Stimulated activated CD4-positive, alpha-beta T cell treated with anti-CD3 and anti-CD28 coated beads, Interleukin-12 subunit alpha, Interleukin-12 subunit beta, amount 100 ng/mL, for 48 hours (primary cell): ENCODE data around the gene XPNPEP3.
"Not testable (repeated sequence)": the region's sequence is repeated elsewhere in the genome, so short reads cannot be mapped to it uniquely, and the experiment has no call there.

Experiments
- DNase-seq, 3 donors: peaks; one replicate each; pipeline ENCODE4 v3.0.0-alpha.2; 2020; ENCODE audit warnings: low read depth in 2 of 3, low spot score in 1 of 3

The XPNPEP3 gene

DNA sequence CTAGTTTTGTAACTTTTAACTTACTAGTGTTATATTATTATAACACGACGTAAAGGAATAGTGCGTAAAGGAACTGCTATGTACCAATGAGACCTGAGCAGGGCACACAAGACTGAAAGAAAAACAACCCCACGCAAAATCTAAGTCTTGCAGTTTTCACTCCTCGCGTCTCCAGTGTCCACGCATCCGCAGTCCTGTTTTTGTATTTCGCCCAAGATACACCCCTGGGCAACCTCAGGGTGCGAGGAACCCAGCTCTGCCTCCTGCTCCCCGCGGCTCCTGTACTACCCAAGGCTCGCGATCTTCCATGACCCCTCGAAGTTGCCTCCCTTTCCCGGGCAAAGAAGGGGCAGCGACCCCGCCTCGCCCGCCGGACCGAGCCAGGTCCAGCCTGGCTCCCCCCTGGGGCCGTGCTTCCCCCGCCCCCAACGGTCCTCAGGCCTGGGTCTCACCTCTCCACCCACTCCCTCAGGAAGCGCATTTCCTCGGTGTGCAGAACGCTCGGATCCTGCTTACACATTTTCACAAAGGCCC lies 902 bp upstream of the XPNPEP3 start:
- DNase-seq = peak in 2 of 3 donors; percentile 16 to 20

DNA sequence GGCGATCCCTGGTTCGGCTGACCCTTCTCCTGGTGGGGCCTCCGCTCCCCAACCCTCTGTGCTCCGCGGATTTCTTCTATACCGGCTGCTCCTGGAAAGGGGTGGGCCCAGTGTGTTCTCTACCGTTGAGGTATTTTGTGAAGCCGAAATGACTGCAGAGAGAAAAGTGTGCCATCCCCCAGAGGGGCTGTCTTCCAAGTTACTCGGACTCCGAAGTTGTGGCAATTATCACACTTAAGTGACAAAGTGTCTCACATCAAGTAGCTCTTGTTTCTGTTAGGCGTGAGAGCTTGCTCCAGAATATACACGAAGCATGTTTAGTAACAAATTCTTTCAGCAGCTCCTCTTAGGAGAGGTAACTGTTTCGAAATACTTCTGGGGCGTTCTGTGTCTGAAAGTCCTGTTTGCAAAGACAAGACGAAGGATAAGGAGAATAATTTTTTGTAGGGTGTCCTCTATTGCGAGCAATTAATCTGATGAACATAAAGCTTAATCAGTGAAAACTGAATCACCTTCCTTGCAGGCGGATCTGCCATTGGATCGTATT lies 434 bp downstream of the XPNPEP3 start:
- no peak for DNase-seq

DNA sequence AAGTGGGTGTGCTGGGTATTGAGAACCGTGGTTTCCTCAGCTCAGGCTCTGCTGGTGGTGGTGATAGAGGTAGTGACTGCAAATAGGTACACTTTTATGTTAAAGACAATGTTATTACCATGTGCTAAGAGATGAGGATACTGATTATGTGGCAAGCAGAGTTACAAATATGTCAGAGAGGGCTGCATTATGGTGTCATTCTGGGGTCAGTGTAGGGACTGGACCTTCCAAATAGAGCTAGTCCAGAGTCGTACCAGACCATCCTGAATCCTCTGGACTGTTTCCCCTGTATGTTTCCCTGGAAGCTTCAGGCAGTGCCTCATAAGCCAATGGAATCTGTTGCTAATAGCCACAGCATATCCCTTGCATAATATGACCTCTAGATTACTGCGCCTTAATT lies 5.1 kb downstream of the XPNPEP3 start, which contains the start of gene DNAJB7:
Gene DNAJB7, minus strand, starts transcription at position 101 of the 400 bp plus-strand sequence. CDS start 119 bp downstream, outside the sequence.
- no peak for DNase-seq

DNA sequence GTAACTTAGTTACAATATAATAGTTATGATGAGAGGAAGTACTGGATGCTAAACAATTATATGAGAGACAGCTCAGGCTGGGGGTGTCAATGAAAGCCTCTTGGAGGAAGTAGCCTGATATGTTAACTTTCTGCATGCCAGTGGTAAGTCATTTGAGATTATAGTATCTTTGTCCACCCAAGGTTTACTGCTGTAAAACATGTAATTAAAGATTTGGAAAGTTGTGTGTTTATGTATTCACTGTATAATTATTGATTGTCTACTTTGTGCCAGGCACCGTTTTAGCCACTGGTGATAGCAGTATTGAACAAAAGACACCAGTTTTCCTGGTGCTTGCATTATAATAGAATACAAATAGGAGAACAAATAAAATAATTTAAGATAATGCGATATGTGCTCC lies 5.6 kb downstream of the XPNPEP3 start:
- no peak for DNase-seq

DNA sequence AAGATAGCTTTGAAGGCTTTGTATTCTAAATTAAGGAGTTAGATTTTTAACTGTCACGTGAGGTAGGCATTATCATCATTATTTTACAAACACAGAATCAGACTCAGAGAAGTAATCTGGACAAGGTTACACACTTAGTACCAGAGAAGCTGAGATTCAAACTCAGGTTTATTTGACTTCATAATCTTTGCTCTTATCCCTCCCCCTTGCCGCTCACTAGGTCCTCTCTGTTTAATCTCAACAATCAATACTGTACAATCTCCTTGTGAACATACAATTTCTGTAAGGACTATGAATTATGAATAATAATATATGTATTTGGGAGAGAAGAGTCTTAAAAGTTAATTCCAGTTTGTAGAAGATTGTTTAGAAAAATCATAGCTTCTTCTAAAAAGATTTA lies 10.2 kb downstream of the XPNPEP3 start:
- DNase-seq = no peak

DNA sequence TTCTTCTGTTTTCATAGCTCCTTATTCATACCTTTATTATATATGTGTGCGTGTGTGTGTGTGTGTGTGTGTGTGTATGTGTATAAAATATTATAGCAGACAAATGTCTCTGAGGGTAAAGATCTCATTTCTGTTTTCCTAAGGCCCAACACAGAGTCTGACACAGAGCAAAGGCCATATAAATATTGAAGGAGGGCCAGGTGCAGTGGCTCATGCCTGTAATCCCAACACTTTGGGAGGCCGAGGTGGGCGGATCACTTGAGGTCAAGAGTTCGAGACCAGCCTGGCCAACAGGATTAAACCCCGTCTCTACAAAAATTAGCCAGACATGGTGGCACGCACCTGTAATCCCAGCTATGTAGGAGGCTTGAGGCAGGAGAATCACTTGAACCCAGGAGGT lies 11.4 kb downstream of the XPNPEP3 start:
- not testable (repeated sequence) for DNase-seq

DNA sequence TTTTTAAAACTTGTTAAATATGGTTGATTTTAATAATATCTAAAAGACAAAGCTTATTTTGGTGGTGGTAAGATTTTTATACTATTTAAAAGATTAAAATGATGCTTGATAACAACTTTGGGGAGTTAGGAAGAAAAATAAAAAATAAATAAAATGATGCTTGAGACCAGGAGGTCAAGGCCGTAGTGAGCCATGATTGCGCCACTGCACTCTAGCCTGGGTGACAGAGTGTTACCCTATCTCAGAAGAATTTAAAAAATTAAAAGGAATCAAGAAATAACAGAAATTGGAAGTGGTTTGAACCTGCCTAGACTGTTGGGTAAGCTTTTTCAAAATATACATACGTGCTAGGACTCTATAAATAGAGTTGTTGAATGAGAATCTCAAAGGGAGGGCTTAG lies 17.1 kb downstream of the XPNPEP3 start:
- DNase-seq = no peak

DNA sequence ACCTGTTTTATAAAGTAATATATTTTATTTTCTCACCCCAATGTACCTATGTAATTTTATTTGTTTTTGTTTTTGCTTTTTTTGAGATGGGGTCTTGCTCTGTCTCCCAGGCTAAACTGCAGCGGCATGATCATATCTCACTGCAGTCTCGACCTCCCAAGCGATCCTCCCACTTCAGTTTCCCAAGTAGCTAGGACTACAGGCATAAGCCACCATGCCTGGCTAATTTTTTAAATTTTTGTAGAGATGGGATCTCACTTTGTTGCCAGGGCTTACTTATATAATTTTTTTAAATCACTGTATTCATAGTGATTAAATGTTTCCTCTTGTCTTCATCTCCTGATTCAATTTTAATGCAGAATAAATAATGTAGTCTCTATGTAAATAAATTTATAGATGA lies 18.2 kb downstream of the XPNPEP3 start:
- DNase-seq = no peak

DNA sequence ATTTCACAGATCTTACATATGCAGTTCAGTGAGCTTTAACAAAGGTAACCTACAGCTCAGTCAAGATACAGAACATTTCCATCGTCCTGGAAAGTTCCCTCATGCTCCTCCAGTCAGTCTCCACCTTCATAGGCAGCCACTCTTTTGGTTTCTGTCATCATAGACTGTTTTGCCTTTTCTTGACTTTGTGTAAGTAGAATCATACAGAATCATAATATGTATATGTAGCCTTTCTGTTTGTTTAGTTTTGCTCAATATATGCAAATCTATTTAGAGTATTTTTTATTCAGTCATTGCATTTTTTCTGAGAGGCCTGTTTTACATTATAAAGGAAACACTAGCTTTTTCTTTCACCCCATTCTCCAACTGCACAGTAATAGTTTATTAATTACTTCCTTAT lies 20.0 kb downstream of the XPNPEP3 start:
- DNase-seq = no peak

DNA sequence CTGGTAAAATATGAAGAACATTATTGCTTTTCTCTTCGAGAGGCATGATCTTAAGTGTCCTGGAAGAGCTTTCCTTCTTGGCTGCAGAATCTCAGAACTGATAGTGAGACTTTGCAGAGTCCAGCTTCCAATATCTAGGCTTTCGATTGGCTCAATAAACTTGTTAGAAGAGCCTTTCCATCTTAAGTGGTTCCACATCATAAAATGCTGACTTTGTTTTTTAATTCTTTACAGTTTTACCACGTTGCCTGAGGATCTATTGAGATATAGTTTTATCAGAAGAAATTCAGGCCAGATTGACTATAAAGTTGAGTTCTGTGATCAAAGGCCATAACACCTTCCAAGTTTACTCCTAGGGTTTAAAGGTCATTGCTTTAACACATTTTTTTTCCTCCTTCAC lies 20.5 kb downstream of the XPNPEP3 start:
- no peak for DNase-seq

DNA sequence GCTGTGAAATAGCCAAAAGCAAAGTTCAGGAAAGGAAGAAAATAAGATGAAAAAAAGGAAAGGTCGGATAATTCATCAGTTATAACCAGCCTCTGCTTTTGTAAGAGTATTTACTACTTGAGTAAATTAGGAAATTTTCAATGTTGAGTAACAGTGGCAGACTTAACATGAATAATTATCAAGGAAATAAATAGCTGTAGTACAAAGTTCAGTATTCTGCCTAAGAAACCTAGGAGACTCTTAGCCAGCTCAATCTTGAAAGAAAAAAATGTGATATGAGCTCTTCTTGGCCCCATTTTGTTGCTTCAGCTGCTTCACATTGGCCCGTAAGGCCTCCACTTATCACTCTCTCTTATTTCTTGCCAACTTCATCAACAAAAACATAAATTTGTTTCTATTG lies 22.0 kb downstream of the XPNPEP3 start:
- no peak for DNase-seq

DNA sequence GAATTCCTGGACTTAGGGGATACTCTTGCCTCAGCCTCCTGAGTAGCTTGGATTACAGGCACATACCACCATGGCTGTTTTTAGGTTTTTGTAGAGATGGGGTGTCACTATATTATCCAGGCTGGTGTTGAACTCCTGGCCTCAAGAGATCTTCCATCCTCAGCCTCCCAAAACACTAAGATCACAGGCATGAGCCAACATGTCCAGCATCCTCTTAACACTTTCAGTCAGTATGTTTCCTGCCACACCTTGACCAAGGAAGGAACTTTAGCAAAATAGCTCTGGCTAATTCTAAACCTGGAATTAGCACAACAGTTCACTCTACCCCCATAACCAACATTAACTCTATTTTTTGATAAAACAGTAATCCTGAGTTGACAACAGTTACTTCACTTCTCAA lies 32.2 kb downstream of the XPNPEP3 start:
- DNase-seq = no peak

DNA sequence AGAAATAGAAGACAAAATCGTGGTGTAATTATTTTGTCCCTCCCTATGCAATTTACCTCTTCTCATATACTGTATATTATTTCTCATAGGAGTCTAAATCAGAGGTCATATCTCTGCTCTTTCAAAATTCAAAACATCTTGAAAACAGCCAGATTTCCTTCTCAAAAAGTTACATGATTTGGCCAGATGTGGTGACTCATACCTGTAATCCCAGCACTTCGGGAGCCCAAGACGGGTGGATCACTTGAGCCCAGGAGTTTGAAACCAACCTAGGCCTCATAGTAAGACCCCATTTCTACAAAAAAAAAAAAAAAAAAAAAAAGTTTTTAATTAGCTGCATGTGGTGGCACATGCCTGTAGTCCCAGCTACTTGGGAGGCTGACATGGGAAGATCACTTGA lies 33.9 kb downstream of the XPNPEP3 start:
- DNase-seq = no peak

DNA sequence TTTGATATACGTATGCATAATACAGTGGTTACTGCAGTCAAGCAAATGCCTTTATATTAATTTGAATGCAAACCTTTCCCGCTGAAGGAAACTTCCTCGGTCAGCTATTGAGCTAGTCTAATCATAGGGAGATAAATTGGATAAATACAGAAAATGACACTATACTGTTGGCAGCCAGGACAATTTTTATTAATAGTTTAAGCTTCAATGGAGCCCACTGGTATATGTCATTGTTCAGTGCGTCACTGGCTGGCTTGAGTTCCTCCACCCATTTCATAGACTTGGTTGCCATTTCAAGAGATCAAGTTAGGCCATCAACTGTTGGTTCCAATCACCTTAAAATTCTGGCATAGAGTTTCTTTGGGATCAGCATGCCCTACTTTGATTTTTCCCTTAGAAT lies 37.5 kb downstream of the XPNPEP3 start:
- no peak for DNase-seq

DNA sequence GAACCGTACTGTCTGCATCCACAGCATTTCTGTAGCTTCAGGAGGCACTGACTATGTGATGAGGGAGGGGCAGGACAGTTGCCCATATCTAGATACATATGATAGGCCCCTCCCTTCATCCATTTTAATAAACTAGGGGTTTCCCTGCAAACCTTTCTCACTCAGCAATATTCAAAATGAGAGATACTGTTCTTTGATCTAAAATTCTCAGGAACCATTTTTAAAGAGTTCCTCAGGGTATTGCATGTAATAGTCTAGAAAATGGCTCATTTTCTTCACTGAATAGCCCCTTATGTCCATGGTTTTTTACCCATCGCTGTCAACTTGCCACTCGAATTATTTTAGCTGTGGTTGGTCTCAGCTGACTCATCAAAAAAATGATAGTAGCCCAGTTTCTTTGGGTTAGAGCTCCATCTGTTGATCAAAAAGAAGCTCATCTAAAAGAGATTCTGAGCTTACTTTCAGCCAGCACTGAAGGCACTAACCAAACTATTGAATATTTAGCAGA lies 42.0 kb downstream of the XPNPEP3 start:
- DNase-seq = peak in 1 of 3 donors; percentile 13

DNA sequence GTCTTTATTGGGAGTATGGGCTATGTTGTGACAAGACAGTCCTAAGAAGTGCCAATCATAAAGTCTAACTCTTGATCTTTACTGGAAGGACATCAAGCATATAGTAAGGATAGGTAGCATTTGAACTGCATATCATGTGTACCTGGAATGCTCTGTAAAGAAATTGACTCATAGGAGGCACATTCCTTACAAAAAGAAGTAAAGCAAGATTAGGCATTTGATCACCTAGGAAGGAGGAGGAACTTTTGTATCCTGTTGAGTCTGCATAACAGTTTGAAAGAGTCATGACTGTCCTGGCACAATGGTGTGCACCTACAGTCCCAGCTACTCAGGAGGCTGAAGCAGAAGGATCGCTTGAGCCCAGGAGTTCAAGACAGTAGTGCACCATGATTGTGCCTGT lies 47.2 kb downstream of the XPNPEP3 start:
- no peak for DNase-seq

DNA sequence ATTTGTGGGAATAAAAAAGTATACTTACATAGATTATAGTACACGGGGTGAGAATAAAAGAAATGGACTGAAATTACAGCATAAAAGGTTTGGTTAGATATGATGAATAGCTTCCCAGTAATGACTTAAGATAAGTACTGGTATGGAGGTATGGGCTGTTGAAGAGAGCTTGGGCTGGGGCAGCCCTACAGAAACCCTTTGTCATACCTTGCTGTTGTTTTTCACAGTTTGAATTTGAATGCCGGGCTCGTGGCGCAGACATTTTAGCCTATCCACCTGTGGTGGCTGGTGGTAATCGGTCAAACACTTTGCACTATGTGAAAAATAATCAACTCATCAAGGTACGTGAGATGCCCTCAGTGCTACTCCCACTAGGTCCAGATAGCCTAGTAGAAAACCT lies 51.9 kb downstream of the XPNPEP3 start:
- no peak for DNase-seq

DNA sequence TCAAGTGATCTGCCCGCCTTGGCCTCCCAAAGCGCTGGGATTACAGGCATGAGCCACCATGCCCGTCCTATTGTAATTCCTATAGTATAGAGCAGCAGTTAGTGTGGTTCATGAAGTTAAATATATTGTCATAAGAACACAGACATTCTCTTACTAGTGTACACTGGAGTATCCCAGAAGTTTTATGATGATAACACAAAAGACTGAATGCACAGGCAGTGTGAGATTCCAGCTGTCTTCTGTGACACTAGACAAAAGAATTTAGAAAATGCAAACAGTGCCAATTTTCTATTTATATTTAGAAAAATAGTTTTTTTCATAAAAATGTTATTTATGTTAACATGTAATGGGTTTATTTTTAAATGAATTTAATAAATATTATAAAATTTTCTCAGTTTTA lies 54.8 kb downstream of the XPNPEP3 start:
- no peak for DNase-seq

DNA sequence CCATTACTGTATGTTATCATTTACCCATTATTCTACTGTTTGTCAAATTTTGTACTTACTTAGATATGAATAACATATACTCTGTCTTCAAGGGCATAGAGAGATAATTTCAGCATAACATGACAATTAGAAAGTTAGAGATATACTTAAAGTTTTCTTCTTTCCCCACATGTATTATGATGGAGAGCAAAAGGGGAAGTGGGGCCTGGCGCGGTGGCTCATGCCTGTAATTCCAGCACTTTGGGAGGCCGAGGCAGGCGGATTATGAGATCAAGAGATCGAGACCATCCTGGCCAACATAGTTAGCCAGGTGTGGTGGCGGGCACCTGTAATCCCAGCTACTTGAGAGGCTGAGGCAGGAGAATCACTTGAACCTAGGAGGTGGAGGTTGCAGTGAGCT lies 56.0 kb downstream of the XPNPEP3 start:
- not testable (repeated sequence) for DNase-seq

DNA sequence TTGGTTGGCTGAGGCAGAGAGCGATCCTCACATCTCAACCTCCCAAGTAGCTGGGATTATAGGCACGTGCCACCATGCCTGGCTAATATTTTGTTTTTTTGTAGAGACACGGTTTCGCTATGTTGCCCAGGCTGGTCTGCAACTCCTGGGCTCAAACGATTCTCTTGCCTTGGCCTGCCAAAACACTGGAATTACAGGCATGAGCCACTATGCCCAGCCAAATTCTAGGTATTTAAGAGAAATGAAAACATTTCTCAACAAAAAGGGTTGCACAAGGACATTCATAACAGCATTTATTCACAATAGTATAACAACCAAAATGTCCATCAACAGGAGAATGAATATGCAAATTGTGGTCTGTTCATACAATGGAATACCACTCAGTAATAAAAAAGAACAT lies 62.5 kb downstream of the XPNPEP3 start:
- DNase-seq = no peak

DNA sequence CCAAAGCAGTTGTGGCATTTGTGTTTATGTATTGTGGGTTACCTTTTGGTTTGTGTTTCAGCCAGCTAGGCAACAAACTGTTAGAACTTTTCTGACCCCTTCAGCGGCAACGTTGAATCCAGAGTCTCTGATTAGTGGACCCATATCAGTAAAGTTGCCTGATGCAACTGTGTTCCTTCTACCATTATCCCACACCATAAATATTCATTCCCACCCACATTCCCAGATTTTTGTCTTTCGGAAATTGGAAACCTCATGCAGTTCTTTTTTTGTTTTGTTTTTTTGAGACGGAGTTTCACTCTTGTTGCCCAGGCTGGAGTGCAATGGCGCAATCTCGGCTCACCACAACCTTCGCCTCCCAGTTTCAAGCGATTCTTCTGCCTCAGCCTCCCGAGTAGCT lies 63.6 kb downstream of the XPNPEP3 start:
- DNase-seq = no peak

DNA sequence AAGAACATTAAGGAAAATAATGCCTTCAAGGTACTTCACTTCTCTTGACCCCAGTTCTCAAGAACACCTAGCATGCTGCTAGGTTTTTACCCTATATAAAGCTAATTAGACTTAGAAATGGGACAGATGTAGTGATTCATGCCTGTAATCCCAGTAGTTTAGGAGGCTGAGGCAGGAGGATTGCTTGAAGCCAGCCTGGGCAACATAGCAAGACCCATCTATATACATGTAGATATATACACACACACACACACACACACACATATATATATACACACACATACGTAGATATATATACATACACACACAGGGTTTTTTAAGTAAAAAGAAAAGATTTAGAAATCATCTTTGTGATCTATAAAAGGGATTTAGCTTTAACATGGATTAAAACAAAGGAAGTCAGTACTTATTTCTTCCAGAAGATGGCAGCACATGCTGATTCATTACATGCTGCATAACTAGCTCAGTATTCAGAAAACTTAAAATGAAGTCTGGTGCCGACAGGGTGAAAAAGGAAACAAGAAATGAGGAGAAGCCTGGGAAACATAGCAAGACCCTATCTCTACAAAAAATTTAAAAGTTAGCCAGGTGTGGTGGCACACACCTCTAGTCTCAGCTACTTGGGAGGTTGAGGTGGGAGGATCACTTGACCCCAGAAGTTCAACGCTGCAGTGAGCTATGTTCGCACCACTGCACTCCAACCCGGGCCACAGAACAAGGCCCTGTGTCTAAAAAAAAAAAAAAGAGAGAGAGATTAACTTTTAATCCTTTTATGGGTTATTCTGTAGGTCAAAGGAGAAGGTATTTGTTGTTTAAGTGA lies 65.7 kb downstream of the XPNPEP3 start:
- DNase-seq = peak in 1 of 3 donors; percentile 37
